ENCODE measurements around the gene BMPER.

The BMPER gene

DNA sequence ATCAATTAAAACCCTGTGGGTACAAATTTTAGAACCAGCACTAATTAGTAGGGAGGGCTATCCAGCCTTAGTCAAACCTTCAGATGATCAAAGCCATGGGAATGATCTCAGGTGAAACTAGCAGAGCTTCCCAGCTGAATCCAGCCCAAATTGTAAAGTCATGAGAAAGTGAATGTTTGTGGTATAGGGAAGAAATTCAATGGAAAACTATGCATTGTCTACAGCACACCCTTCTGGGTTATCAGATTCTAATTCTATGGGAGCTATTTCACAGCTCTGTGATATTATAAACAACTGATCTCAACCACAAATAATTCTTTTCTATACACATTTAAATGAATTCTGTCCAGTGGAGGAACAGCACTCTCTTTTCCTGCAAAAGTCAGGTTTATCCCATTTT is 24.6 kb upstream of the BMPER start:
- Histone ChIP-seq H3K36me3 (ENCODE audit: insufficient read depth, low read length) (no peaks in the 10 kb centered on the region), H3K27me3 (ENCODE audit: control insufficient read depth, insufficient read depth, low read length) (no peaks in the 10 kb centered on the region), H3K4me3 (ENCODE audit: low read length) (no peak overlapping the region), H3K9me3 (replicated peaks; ENCODE audit: low read length) (no peaks in the 10 kb centered on the region), H3K4me2 (ENCODE audit: low read length) (no peak overlapping the region), H3K4me1 (ENCODE audit: control insufficient read depth, insufficient read depth, low read length) (no peaks in the 10 kb centered on the region), H3K9ac (ENCODE audit: low read depth, low read length) (no peak overlapping the region)

DNA sequence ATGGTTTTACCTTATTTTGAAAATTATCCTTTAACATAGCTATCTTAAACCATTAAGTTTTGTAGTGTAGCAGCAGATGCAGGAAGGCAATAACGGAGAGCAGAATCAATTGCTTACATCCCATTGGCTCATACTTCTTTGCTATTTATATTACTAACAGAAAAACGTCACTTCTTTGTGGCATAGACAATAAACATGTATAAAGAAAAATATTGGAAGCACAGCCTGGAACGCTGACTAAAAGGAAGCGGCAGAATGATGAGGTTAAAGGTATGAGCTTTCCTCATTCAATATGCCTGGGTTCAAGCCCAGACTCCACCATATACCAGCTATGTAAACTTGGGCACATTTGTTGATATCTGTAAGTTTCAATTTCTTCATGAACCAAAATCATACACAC is 24.0 kb upstream of the BMPER start:
- no peak overlapping the region for H3K4me3 ChIP-seq (ENCODE audit: low read length)
- H3K9ac ChIP-seq (ENCODE audit: low read depth, low read length), result no peak overlapping the region
- no peaks in the 10 kb centered on the region for H3K36me3 ChIP-seq (ENCODE audit: insufficient read depth, low read length)
- H3K4me2 ChIP-seq (ENCODE audit: low read length), result no peak overlapping the region
- no peaks in the 10 kb centered on the region for H3K9me3 ChIP-seq (replicated peaks; ENCODE audit: low read length)
- no peaks in the 10 kb centered on the region for H3K27me3 ChIP-seq (ENCODE audit: control insufficient read depth, insufficient read depth, low read length)
- no peaks in the 10 kb centered on the region for H3K4me1 ChIP-seq (ENCODE audit: control insufficient read depth, insufficient read depth, low read length)

DNA sequence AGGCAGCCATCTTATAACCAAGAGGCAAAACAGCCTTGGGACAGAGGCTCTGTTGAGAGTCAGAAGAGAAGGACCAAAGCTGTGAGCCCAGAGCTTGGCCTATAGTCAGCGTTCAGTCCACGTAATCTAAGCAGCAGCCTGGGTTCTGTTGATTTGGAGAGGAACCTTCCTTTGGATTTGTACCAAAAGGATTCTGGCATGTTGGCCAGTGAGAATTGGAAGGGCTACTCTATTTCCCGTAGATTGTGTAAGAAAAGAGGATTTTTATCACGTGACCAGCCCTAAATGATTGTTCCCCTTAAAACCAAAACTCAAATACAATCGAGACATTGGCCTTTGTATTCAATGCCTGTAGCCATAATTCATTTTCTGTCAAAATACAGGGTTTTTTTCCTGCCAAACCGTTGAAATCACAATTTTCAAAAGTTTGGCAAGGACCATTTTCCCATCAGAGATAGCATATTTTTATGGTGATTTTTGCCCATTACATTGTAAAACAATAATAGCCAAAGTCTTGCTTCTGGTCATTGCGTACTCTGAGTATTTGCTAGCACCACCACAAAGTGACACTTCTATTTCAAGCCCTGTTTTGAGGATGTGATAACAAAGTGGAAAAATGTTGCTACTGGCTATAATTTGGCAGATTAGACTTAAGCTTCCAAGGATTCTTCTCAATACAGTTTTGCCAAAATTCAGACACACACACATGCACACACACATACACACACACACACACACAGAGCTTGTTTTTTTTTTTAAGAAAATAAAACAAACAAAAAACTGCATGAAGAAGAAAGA is 23.1 kb upstream of the BMPER start:
- Histone ChIP-seq H3K9me3 (replicated peaks; ENCODE audit: low read length) (no peaks in the 10 kb centered on the region), H3K9ac (ENCODE audit: low read depth, low read length) (no peak overlapping the region), H3K4me3 (ENCODE audit: low read length) (no peak overlapping the region)

DNA sequence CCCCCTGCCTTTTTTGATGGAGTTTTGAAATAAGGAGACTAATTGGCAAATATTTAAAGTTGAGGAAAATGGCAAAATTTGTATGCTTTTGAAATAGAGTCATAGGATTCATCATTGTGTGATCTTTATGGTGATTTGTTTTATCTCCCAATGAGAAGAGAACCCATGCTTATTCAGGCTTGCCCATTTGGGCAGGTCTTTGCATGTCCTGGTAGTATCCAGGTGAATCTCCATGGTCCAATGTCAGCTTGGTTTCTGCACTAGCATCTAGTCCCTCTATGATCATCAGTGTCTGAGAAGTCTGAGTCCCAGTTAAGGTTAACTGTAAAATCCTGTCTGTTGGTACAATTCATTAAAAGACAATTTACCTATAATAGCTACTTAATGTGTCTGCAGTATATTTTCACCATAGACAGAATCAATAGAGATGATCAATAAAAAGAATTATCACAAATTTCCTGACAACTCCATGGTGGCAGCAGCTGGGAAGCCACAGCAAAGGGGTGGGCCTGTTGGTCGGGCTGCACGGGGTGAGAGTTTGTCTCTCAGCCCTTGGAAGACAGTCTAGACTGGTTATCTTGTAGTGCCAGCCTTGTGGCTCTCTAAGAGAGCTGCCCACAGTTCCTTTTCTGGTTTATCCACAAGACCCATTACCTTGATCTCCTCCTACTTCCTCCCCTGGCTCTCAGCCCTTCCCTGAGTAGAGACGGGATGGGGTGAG is 22.2 kb upstream of the BMPER start:
- Histone ChIP-seq H3K27me3 (ENCODE audit: control insufficient read depth, insufficient read depth, low read length) (no peaks in the 10 kb centered on the region), H3K4me3 (ENCODE audit: low read length) (no peak overlapping the region), H3K36me3 (ENCODE audit: insufficient read depth, low read length) (no peaks in the 10 kb centered on the region), H3K4me2 (ENCODE audit: low read length) (no peak overlapping the region), H3K9me3 (replicated peaks; ENCODE audit: low read length) (no peaks in the 10 kb centered on the region), H3K4me1 (ENCODE audit: control insufficient read depth, insufficient read depth, low read length) (no peaks in the 10 kb centered on the region), H3K9ac (ENCODE audit: low read depth, low read length) (no peak overlapping the region)

More for the DNA sequence above, 23.1 kb upstream of the BMPER start:
- no peak overlapping the region for H3K4me2 ChIP-seq (ENCODE audit: low read length)
- no peaks in the 10 kb centered on the region for H3K27me3 ChIP-seq (ENCODE audit: control insufficient read depth, insufficient read depth, low read length)
- no peaks in the 10 kb centered on the region for H3K36me3 ChIP-seq (ENCODE audit: insufficient read depth, low read length)
- H3K4me1 ChIP-seq (ENCODE audit: control insufficient read depth, insufficient read depth, low read length), result no peaks in the 10 kb centered on the region

DNA sequence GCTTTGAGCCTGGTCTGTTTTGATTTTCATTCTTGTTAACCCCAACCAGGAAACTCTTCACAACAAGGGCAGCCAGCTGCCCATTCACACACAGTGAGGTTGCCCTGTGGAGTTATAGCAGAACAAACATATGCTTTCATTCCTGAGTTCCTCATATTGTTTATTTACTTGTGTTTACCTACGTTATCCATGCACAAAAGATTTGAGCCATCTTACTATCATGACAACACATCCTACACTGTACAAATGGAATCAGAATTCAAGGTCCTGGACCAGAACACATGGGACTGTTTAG is 21.7 kb upstream of the BMPER start:
- H3K36me3 ChIP-seq (ENCODE audit: insufficient read depth, low read length), result no peaks in the 10 kb centered on the region
- no peaks in the 10 kb centered on the region for H3K4me1 ChIP-seq (ENCODE audit: control insufficient read depth, insufficient read depth, low read length)
- no peak overlapping the region for H3K4me2 ChIP-seq (ENCODE audit: low read length)
- no peak overlapping the region for H3K4me3 ChIP-seq (ENCODE audit: low read length)
- no peaks in the 10 kb centered on the region for H3K9me3 ChIP-seq (replicated peaks; ENCODE audit: low read length)
- no peaks in the 10 kb centered on the region for H3K27me3 ChIP-seq (ENCODE audit: control insufficient read depth, insufficient read depth, low read length)
- no peak overlapping the region for H3K9ac ChIP-seq (ENCODE audit: low read depth, low read length)

DNA sequence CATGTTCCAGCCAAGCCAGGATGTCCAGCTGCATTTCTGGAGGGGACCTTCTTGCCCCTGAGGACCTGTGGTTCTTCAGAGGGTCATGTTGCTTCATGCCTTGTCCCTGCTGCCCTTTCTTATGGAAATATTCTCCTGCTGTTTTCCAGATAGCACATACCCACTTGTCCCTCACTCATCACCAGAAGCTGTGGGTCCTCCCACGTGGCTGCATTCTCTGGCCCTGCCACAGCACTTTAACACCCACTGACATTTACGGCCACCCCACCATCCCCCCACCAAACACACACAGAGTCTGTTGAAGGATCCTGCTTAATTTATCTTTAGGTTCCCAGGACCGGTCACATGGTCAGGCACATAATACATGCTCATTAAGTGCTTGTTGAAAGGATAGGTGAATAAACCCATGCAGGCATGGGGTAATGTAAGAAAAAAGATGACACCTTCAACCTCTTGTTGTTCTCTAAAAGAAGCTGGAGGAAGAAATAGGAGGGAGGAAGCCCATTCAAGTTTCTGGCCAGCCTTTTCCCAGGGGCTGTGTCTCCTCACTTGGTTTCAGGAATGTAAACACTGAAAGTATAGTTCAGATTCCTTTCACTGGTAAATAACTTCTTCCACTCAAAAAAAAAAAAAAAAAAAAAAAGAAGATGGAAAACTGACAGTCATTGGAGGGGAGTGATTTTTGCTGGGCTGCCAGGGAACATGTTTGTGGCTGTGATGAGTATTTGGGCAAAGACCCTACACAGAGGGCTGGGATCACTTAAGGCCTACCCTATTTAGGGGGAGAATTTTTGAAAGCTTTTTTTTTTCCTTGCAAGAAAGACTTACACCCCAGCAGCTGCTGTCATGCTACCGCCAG is 19.8 kb upstream of the BMPER start:
- no peaks in the 10 kb centered on the region for H3K27me3 ChIP-seq (ENCODE audit: control insufficient read depth, insufficient read depth, low read length)
- no peaks in the 10 kb centered on the region for H3K9me3 ChIP-seq (replicated peaks; ENCODE audit: low read length)
- no peak overlapping the region for H3K4me2 ChIP-seq (ENCODE audit: low read length)
- H3K4me1 ChIP-seq (ENCODE audit: control insufficient read depth, insufficient read depth, low read length), result no peaks in the 10 kb centered on the region
- no peak overlapping the region for H3K4me3 ChIP-seq (ENCODE audit: low read length)
- H3K9ac ChIP-seq (ENCODE audit: low read depth, low read length), result no peak overlapping the region
- no peaks in the 10 kb centered on the region for H3K36me3 ChIP-seq (ENCODE audit: insufficient read depth, low read length)

DNA sequence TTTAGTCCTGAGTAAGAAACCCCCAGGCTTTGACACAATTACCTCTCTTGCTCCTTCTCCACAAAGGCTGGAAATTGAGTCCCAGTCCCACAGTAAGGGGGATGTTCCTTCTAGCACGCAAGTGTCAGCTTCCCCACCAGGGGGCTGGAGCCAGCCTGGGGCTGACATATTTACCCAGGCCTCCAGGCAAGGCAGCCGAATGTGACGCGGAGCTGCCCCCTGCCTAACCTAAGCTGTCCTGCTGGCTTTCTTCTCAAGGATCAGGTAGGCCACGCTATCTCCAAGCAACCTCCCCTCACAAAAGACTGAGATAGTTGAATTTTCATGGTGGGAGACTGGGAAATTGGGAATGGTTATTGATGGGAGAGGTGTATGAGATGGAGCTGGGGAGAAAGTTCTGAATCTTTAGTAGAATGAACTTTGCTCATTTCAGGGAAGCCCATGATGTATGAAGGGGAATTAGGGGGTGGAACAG is 19.2 kb upstream of the BMPER start:
- Histone ChIP-seq H3K27me3 (ENCODE audit: control insufficient read depth, insufficient read depth, low read length) (no peaks in the 10 kb centered on the region), H3K9me3 (replicated peaks; ENCODE audit: low read length) (no peaks in the 10 kb centered on the region), H3K9ac (ENCODE audit: low read depth, low read length) (no peak overlapping the region), H3K4me1 (ENCODE audit: control insufficient read depth, insufficient read depth, low read length) (no peaks in the 10 kb centered on the region), H3K4me2 (ENCODE audit: low read length) (no peak overlapping the region), H3K36me3 (ENCODE audit: insufficient read depth, low read length) (no peaks in the 10 kb centered on the region), H3K4me3 (ENCODE audit: low read length) (no peak overlapping the region)

DNA sequence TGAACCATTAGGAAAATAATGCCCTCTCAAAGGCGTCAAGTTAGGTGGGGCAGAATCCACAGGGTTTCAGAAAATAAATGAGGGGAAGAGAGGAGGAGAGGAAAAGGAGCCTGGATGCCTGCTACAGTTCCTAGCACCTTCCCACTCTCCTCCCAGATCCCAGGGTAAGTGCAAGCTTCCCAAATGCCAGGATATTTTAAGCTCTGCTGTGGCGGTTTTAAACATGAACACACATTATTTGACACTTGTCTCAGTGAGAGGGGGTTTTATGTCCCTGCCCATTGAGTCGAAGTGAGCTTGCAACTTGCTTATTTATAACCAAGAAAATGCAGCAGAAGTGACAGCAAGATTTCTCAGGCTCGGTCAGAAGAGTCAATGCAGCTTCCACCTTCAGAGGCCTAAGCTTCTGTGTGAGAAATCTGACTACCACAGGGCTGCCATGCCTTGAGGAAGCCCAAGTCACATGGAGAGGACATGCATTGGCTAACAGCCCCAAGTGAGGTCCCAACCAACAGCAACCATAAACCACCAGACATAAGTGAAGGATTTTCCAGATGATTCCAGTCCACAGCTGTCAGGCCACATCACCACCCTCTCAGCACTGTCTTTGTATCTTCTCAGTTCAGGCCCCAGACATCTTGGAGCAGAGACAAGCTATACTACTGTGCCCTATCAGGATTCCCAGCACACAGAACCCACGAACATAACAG is 17.9 kb upstream of the BMPER start:
- Histone ChIP-seq H3K27me3 (ENCODE audit: control insufficient read depth, insufficient read depth, low read length) (no peaks in the 10 kb centered on the region), H3K36me3 (ENCODE audit: insufficient read depth, low read length) (no peaks in the 10 kb centered on the region), H3K4me3 (ENCODE audit: low read length) (no peak overlapping the region), H3K4me1 (ENCODE audit: control insufficient read depth, insufficient read depth, low read length) (no peaks in the 10 kb centered on the region), H3K4me2 (ENCODE audit: low read length) (no peak overlapping the region), H3K9ac (ENCODE audit: low read depth, low read length) (no peak overlapping the region), H3K9me3 (replicated peaks; ENCODE audit: low read length) (no peaks in the 10 kb centered on the region)

DNA sequence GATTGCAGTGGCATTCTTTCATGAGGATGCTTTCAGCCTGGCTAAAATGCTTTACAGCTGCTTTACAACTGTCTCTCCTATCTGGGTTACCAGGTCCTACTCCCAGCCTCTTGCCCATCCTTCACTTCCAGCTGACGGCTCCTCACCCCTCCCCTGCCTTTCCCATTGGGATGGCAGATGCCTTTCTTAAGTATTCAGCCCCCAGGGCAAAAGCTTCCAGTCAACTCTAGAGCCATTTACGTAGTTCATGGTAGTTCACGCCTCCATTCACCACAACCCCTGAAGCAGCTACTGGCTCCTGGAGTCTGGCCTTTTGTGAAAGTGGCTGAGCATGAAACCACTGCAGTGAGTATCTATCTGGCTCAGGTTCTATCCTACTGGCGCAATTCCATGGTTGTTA is 17.2 kb upstream of the BMPER start:
- H3K4me1 ChIP-seq (ENCODE audit: control insufficient read depth, insufficient read depth, low read length), result no peaks in the 10 kb centered on the region
- no peak overlapping the region for H3K4me2 ChIP-seq (ENCODE audit: low read length)
- H3K27me3 ChIP-seq (ENCODE audit: control insufficient read depth, insufficient read depth, low read length), result no peaks in the 10 kb centered on the region
- no peaks in the 10 kb centered on the region for H3K9me3 ChIP-seq (replicated peaks; ENCODE audit: low read length)
- H3K4me3 ChIP-seq (ENCODE audit: low read length), result no peak overlapping the region
- no peak overlapping the region for H3K9ac ChIP-seq (ENCODE audit: low read depth, low read length)
- H3K36me3 ChIP-seq (ENCODE audit: insufficient read depth, low read length), result no peaks in the 10 kb centered on the region

DNA sequence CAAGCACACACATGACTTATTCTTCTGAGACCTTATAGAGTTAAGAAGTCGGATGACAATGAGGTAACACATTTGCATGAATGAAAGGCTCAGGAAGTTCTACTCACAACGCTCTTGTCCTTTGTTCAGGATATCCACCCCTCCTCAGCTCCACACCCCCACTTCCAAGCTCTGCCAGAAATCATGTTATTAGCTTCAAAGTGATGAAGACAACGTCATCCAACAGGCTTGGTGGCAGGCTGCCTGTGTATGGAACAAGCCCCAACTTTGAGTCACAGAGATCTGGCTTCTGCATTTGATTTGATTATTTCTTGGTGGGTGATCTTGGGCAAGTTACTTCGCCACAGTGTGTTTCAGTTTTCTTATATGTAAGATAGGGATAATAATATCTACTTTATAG is 12.4 kb upstream of the BMPER start:
- Histone ChIP-seq H3K27me3 (ENCODE audit: control insufficient read depth, insufficient read depth, low read length) (no peaks in the 10 kb centered on the region), H3K36me3 (ENCODE audit: insufficient read depth, low read length) (no peaks in the 10 kb centered on the region), H3K4me3 (ENCODE audit: low read length) (no peak overlapping the region), H3K4me1 (ENCODE audit: control insufficient read depth, insufficient read depth, low read length) (peaks cover 9% of the 10 kb centered on the region), H3K9me3 (replicated peaks; ENCODE audit: low read length) (no peaks in the 10 kb centered on the region), H3K4me2 (ENCODE audit: low read length) (no peak overlapping the region), H3K9ac (ENCODE audit: low read depth, low read length) (no peak overlapping the region)

DNA sequence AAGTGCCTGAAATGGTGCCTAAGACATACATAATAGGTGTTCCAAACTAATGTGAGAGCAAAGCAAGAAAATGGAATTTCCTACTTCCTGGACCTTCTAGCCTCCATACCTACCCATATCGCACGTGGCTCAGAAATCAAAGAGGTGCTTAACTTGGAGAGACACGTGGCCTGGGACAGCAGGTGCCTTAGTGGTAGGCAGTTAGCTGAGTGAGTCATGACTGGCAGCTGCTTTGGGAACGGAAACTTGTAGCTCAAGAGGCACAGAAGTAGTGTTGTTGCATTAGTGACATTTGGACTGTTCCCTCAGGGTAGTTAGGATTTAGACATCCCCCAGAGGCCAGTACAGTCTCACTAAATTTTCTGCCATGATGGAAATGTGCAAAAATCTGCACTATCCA is 12.0 kb upstream of the BMPER start:
- Histone ChIP-seq H3K27me3 (ENCODE audit: control insufficient read depth, insufficient read depth, low read length) (no peaks in the 10 kb centered on the region), H3K9me3 (replicated peaks; ENCODE audit: low read length) (no peaks in the 10 kb centered on the region), H3K36me3 (ENCODE audit: insufficient read depth, low read length) (no peaks in the 10 kb centered on the region), H3K4me1 (ENCODE audit: control insufficient read depth, insufficient read depth, low read length) (peaks cover 9% of the 10 kb centered on the region), H3K4me2 (ENCODE audit: low read length) (no peak overlapping the region), H3K4me3 (ENCODE audit: low read length) (no peak overlapping the region), H3K9ac (ENCODE audit: low read depth, low read length) (no peak overlapping the region)

Measured in skeletal muscle satellite cell (primary cell).